ENCODE data around the gene PLCH2. TPM values are rescaled to one million over a fixed set of nuclear protein-coding genes. Genes with fewer than 3 reads are reported as not detected.

PLCH2 gene
- total and polyA plus RNA-seq, 10 of the 15 experiments (the other 5 are each of a cell fraction or from before 2014, with no cell fraction given), result 0.03 to 0.73 (median 0.24) TPM; not detected in 3

DNA sequence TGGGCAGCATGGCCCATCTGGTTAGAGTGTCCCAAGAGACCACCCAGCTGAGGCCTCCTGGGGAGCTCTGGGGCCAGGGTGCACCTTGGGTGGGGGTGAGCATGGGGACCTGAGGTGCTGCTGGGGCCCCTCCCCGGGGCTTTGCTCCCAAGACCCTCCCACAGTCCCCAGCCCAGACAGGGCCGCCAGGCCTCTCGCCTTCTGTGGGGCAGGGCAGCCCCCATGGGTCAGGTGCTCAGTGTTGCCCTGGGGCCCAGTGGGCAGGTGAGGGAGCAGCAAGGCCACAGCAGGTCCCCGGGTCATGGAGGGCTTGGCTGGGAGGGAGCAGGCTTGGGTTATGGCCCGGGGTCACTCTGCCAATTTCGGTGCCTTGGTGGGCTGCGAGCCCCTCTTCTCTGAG lies 39.2 kb upstream of the PLCH2 start (continued):
- TF ChIP-seq, protein P1, sequence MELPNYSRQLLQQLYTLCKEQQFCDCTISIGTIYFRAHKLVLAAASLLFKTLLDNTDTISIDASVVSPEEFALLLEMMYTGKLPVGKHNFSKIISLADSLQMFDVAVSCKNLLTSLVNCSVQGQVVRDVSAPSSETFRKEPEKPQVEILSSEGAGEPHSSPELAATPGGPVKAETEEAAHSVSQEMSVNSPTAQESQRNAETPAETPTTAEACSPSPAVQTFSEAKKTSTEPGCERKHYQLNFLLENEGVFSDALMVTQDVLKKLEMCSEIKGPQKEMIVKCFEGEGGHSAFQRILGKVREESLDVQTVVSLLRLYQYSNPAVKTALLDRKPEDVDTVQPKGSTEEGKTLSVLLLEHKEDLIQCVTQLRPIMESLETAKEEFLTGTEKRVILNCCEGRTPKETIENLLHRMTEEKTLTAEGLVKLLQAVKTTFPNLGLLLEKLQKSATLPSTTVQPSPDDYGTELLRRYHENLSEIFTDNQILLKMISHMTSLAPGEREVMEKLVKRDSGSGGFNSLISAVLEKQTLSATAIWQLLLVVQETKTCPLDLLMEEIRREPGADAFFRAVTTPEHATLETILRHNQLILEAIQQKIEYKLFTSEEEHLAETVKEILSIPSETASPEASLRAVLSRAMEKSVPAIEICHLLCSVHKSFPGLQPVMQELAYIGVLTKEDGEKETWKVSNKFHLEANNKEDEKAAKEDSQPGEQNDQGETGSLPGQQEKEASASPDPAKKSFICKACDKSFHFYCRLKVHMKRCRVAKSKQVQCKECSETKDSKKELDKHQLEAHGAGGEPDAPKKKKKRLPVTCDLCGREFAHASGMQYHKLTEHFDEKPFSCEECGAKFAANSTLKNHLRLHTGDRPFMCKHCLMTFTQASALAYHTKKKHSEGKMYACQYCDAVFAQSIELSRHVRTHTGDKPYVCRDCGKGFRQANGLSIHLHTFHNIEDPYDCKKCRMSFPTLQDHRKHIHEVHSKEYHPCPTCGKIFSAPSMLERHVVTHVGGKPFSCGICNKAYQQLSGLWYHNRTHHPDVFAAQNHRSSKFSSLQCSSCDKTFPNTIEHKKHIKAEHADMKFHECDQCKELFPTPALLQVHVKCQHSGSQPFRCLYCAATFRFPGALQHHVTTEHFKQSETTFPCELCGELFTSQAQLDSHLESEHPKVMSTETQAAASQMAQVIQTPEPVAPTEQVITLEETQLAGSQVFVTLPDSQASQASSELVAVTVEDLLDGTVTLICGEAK (IDR thresholded peaks at IDR 0.05; ENCODE audit: borderline replicate concordance), result no peak
- no peak for TF ChIP-seq ZNF24 (IDR thresholded peaks at IDR 0.05)
- no peak for TF ChIP-seq POLR2AphosphoS2 (IDR thresholded peaks at IDR 0.05; ENCODE audit: low read depth, low read length)
- no peak for TF ChIP-seq KAT2A (conservative IDR thresholded peaks at IDR 0.05; ENCODE audit: control insufficient read depth, low read depth, low read length)
- TF ChIP-seq, protein P2, sequence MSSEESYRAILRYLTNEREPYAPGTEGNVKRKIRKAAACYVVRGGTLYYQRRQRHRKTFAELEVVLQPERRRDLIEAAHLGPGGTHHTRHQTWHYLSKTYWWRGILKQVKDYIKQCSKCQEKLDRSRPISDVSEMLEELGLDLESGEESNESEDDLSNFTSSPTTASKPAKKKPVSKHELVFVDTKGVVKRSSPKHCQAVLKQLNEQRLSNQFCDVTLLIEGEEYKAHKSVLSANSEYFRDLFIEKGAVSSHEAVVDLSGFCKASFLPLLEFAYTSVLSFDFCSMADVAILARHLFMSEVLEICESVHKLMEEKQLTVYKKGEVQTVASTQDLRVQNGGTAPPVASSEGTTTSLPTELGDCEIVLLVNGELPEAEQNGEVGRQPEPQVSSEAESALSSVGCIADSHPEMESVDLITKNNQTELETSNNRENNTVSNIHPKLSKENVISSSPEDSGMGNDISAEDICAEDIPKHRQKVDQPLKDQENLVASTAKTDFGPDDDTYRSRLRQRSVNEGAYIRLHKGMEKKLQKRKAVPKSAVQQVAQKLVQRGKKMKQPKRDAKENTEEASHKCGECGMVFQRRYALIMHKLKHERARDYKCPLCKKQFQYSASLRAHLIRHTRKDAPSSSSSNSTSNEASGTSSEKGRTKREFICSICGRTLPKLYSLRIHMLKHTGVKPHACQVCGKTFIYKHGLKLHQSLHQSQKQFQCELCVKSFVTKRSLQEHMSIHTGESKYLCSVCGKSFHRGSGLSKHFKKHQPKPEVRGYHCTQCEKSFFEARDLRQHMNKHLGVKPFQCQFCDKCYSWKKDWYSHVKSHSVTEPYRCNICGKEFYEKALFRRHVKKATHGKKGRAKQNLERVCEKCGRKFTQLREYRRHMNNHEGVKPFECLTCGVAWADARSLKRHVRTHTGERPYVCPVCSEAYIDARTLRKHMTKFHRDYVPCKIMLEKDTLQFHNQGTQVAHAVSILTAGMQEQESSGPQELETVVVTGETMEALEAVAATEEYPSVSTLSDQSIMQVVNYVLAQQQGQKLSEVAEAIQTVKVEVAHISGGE (CRISPR knock-in tag; IDR thresholded peaks at IDR 0.05), result no peak
- no peak for TF ChIP-seq FOXK2 (IDR thresholded peaks at IDR 0.05)
- no peak for TF ChIP-seq JUNB (IDR thresholded peaks at IDR 0.05)
- TF ChIP-seq PAX8 (IDR thresholded peaks at IDR 0.05), result no peak
- no peak for TF ChIP-seq IKZF2 (IDR thresholded peaks at IDR 0.05)

Measured in GM12878 (cell line).